Ovary (tissue), 3 donors: ENCODE measurements around the gene UBTD1.

Source experiments
- EP300 ChIP-seq: sonication (generic); formaldehyde crosslinking; IDR thresholded peaks from one replicate; pipeline ENCODE4 v1.6.1; 2017; ENCODE audit warnings: antibody characterized with exemption
- TF ChIP-seq, protein P1 (sequence below), 3 donors: fragments of 450-650 bp in 2 of 3; fragments of 200-600 bp in 1 of 3; IDR thresholded peaks; one replicate each; pipeline versions ENCODE4 v1.5.1 to v1.8.0; 2016 to 2022; ENCODE audit warnings: antibody characterized with exemption in 3 of 3, mild to moderate bottlenecking in 1 of 3
- donor health status: DM: no; HTN: no; CAD: no.

DNA sequence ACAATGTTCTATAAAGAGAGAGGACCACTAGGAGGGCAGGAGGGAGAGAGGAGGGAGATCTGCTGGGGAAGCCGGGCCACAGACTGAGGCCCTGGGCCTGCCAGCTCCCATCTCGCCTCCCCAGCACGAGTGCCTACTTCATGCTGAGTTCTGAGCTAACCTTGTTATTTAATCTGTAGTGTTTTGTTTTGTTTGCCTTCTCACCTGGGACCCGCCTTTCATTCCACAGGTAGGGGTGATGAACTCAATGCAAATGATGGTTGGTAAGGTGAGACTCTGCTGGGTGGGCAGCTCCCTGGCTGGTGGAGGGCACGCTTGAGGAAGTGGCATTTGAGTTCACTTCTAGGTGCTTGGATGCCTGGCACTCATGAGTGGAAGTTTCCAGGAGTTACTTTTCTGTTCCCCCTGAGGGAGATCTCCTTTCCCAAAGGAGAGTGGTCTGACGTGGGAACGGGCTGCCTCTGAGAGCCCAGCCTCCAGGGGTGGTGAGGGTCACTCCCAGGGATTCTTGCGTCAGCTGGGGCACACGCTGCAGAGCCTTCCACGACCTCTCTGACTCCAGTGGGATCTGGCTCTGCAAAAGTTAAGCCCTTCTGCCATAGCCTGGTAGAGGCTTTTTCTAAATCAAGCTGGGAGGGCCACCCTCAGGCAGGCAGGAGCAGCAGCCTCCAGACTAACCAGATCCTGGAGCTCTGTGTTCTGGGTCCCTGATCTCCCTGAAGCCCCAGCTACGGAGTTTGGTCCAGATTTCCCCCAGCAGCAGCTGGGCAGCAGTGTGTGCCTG lies 22.4 kb downstream of the UBTD1 start:
- TF ChIP-seq, protein P1, sequence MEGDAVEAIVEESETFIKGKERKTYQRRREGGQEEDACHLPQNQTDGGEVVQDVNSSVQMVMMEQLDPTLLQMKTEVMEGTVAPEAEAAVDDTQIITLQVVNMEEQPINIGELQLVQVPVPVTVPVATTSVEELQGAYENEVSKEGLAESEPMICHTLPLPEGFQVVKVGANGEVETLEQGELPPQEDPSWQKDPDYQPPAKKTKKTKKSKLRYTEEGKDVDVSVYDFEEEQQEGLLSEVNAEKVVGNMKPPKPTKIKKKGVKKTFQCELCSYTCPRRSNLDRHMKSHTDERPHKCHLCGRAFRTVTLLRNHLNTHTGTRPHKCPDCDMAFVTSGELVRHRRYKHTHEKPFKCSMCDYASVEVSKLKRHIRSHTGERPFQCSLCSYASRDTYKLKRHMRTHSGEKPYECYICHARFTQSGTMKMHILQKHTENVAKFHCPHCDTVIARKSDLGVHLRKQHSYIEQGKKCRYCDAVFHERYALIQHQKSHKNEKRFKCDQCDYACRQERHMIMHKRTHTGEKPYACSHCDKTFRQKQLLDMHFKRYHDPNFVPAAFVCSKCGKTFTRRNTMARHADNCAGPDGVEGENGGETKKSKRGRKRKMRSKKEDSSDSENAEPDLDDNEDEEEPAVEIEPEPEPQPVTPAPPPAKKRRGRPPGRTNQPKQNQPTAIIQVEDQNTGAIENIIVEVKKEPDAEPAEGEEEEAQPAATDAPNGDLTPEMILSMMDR (IDR thresholded peaks at IDR 0.05), result no peak
- TF ChIP-seq EP300, result no peak
